Hepatocyte (in vitro differentiated cells): Measurements from ENCODE around the gene S100A14.
"Not testable (repeated sequence)": the region's sequence is repeated elsewhere in the genome, so short reads cannot be mapped to it uniquely, and the experiment has no call there.

Experiments used
- CTCF ChIP-seq: fragments of 200-600 bp; sonication (generic); IDR thresholded peaks from 2 replicates; pipeline ENCODE4 v1.5.1; 2016; ENCODE audit warnings: antibody characterized with exemption, mild to moderate bottlenecking; ENCODE audit not compliant: poor library complexity
- EZH2 ChIP-seq: fragments of 200-600 bp; sonication (generic); IDR thresholded peaks from 2 replicates; pipeline ENCODE4 v1.6.1; 2016; ENCODE audit warnings: antibody characterized with exemption, mild to moderate bottlenecking, borderline replicate concordance
- EZH2phosphoT487 ChIP-seq: fragments of 200-600 bp; sonication (generic); IDR thresholded peaks from one replicate; pipeline ENCODE4 v1.6.1; 2018; ENCODE audit warnings: antibody characterized with exemption, mild to moderate bottlenecking, low read depth, moderate library complexity; ENCODE audit not compliant: unreplicated experiment, severe bottlenecking

GRCh38 chr1:153640213-153640612, 24.1 kb upstream of the S100A14 start:
- not testable (repeated sequence) for TF ChIP-seq CTCF, EZH2, EZH2phosphoT487
